ELR (cell line): ENCODE results near the gene TBC1D4.

Experiments
- DNase-seq: peaks from one replicate; pipeline ENCODE4 v3.0.0-alpha.2; 2015; ENCODE audit warnings: low read depth

Gene TBC1D4

DNA sequence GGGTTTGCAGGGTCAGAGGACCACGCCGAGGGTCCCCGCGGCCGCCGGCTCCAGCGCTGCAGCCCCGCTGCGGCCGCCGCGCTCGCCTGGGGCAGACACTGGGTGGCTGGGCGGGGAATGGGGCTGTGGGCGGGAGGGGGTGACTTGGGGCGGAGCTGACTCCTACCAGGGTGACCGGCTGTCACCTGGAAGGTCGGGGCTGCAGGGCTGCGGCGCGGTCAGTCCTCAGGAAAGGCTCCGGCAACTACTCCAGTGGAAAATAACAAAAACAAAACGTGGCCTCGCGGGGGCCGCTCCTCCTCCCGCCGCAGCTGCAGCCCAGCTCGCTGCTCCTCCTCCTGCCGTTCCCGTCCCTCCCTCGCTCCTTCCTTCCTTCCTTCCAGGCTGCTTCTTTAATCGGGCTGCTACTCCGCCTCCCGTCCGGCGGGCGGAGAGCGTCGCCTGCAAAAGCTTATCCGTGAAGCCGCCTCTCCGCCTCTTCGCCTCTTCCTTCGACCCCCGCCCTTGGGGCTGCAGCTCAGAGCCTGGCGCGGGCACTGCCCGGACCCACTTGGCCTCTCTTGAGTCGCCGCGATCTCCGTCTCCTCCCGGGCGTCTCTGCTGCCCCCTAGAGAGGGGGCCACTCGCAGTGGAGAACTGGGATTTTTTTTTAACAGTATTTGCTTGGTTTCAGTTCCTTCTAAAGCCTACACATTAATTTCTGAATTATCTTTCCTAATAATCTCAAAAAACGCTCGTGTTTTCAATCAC, at the start of gene TBC1D4:
TBC1D4 (minus strand) TSS at position 100 of the 750 bp plus-strand sequence. CDS start 402 bp downstream, outside the sequence.
- DNase-seq, result peak; percentile 92

- DNase-seq, result no peak
These were observed 48.6 kb upstream of the TBC1D4 start for GRCh38 chr13:75530549-75530961.

DNA sequence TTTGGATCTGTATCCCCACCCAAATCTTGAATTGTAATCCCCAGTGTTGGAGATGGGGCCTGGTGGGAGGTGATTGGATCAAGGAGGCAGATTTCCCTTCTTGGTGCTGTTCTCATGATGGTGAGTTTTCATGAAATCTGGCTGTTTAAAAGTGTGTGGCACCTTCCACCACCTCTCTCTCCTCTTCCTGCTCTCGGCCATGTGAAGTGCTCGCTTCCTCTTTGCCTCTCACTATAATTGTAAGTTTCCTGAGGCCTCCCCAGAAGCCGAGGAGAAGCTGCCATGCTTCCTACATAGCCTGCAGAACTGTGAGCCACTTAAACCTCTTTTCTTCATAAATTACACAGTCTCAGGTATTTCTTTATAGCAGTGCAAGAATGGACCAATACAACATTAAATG, 40.0 kb upstream of the TBC1D4 start:
- DNase-seq, result no peak

DNA sequence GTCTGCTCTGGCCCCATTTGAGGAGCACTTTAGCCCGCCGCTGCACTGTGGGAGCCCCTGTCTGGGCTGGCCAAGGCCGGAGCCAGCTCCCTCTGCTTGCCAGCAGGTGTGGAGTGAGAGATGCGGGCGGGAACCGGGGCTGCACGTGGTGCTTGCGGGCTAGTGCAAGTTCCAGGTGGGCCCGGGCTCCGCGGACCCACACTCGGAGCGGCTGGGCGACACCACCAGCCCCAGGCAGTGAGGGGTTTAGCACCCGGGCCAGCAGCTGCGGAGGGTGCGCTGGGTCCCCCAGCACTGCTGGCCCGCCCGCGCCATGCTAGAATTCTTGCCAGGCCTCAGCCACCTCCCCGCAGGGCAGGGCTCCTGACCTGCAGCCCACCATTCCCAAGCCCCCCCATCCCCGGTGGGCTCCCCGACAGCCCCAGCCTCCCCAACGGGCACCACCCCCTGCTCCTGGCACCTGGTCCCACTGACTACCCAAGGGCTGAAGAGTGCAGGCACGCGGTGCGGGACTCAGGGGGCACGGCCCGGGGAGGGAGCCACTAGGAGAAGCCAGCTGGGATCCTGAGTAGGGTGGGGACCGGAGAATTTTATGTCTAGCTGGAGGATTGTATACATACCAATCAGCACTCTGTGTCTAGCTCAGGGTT, 36.6 kb upstream of the TBC1D4 start:
- DNase-seq, result no peak

DNA sequence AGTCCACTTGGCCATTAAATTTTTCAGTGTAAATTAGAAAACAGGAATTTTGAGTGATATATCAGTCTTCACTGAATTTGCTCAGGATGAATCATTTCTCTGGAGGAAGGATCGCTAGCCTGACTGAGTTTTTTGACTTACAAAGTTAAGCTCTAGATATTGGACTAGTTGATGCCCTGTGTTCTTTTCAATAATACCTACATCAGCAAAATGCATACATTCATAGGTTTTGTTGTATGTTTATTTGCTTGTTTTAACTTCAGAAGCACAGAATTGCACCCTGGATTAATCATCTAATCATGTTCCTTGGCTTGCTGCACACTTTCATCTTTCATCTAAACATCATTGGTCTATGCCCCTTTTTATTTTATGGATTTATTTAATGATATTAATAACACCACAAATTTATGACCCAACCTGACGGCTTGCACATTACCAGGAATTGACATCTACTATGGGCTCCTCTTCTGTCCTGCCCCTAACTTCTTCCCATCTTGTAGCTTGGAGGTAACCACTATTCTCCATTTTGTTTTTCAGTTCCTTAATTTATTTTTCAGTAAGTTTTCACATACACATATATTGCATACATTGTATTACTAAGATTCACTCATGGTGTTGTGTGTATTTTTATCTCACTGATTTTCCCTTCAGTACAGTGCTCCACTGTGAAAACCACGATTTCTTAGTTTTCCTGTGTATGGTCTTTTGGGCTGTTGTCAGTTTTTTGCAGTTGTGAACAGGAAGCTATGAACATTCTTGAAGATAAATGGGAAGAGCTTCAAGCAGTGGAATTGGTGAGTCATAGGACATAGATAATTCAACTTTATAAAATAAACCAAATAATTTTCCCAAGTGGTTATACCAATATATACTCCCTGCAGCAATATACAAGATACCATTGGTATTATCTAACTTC, 32.4 kb upstream of the TBC1D4 start:
- DNase-seq, result peak; percentile 39

GRCh38 chr13:75513271-75513670, 31.3 kb upstream of the TBC1D4 start:
- no peak for DNase-seq

GRCh38 chr13:75512253-75512652, 30.3 kb upstream of the TBC1D4 start:
- DNase-seq, result no peak

- DNase-seq, result no peak
These were observed 29.2 kb upstream of the TBC1D4 start for GRCh38 chr13:75511051-75511625.

GRCh38 chr13:75508002-75508548, 26.1 kb upstream of the TBC1D4 start:
- no peak for DNase-seq

DNA sequence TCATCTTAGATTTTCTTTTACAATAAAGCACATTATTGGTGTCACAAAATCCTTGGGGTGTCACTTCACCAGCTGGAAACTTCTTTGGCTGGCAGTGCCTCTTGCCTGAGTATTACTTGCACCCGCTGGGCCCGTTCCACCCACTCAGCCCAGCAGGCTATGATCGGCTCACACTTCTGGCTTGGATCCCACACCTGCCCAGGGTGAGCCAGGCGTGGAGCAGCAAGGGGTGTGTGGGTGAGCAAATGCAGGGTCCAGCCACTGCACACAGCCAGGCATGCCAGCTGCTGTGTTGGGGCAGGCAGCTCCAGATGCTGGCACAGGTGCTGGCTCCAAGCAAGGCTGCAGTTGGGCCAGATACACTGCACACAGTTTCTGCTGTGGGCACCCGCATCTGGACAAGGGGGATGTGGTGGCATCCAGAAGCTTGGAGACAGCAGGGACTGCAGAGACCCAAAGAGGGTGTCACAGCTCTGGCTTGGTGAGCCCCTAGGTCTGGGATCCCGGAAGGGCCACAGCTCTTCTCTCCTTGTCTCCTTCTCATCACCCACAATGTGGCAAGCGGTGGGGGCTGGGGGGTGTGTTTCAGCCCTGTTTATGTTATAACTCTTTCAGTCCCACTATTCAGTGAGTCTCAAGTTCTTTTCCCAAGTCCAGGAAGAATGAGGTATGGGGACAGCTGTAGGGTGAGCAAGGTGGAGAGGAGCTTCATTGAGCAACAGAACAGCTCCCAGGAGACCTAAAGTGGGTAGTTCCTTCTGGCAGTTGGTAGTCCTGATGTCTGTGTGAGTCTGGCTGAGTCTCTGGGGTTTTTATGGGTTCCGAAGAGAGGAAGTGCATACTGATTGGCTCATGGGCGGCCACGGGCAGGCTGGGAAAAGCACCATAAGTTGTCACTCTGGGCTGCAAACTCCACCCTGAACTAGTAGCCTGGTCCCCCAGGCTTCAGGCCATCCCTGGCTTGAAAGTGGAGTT, 25.3 kb upstream of the TBC1D4 start:
- no peak for DNase-seq

- DNase-seq, result no peak
These were observed 24.0 kb upstream of the TBC1D4 start for GRCh38 chr13:75506018-75506417.

- DNase-seq, result no peak
These were observed 23.4 kb upstream of the TBC1D4 start for GRCh38 chr13:75505327-75505726.

- DNase-seq, result peak; percentile 46
These were observed 14.0 kb upstream of the TBC1D4 start for GRCh38 chr13:75495938-75496337.

DNA sequence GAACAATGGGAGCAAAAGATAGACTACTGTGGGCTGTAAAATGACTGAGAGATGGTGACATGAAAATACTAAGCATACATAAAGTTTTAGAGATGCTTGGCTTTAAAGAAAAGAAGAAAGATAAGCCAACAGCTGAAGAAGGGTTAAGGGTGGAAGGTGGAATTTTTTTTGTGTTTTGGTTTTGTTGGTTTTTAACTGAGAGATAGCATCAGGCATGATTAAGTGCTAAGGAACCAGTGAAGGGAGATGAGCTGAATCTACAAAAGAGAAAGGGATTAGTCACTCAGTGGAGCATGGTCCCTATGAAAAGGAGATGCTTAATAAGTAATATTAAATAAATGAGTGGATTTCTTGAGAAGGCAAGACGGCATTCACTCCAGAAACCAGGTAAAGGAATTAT, 12.5 kb upstream of the TBC1D4 start:
- peak; percentile 51 for DNase-seq

GRCh38 chr13:75493156-75493555, 11.2 kb upstream of the TBC1D4 start:
- no peak for DNase-seq

- DNase-seq, result peak; percentile 40
These were observed 10.4 kb upstream of the TBC1D4 start for GRCh38 chr13:75492389-75492788.

GRCh38 chr13:75491376-75491775, 9.4 kb upstream of the TBC1D4 start:
- DNase-seq, result no peak

GRCh38 chr13:75489502-75490263, 7.7 kb upstream of the TBC1D4 start:
- peak; percentile 77 for DNase-seq

DNA sequence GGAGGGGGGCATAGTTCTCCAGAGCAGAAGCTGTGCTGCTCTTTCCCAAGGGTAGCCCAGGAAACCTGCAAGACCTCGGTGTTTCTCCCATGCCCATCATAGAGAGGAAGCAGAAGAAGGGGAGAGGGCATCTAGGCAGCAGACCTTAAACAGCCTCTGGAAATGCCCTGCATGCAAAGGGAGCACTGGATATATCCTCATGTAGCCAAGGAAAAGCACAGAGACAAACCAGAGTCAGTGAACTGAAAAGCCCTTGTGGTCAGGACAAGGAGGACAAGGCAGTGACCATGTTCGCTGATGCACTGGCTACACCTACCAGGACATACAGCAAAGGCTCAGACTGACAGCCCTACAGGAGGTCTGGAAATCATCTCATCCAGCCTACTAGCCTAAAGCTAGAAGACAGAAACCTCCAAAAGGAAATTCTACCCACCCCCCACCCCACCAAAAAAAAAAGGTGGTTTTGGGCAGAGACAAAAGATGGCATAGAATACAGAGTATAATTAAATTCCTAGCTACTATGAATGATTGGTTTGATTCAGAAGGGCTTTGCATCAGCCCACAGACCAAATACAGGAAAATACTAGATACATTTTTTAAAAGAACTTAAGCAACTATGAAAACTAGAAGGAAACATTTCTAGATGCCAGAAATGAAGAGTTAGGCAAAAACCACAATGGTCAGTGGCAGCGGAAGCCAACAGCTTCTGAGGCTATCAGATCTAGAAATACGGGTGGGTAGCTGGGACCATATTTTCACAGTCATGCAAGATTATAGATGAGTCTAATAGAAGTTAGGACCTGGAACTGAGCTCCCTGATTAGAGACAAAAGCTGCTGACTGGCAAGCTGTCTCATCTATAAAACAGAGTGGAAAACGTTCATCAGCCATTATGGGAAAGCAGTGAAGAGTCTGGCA, 4.4 kb upstream of the TBC1D4 start:
- peak; percentile 23 for DNase-seq
